ENCODE measurements around the gene PET100. TPM values are rescaled to one million over a fixed set of nuclear protein-coding genes. Genes with fewer than 3 reads are reported as not detected.

The PET100 gene
- total RNA-seq, 1 experiment from 2014 or later: 27.7 TPM

GRCh38 chr19:7646426-7646700, 16.8 kb downstream of the PET100 start:
- peaks cover 4% of the 10 kb centered on the region; the same call in 1 of the 2 replicates for H3K27me3 ChIP-seq (ENCODE audit: control insufficient read depth, insufficient read depth, low read length)
- no peak for DNase-seq
- no peaks in the 10 kb centered on the region; the same call in 1 of the 2 replicates for H3K36me3 ChIP-seq (replicated peaks; ENCODE audit: control insufficient read depth, insufficient read depth, low read length)
- H3K4me3 ChIP-seq (ENCODE audit: insufficient read depth, low read depth, low read length): no peak overlapping the region

- Histone ChIP-seq H3K27me3 (ENCODE audit: control insufficient read depth, insufficient read depth, low read length) (peaks cover 4% of the 10 kb centered on the region; the same call in 1 of the 2 replicates), H3K36me3 (replicated peaks; ENCODE audit: control insufficient read depth, insufficient read depth, low read length) (no peaks in the 10 kb centered on the region; the same call in 1 of the 2 replicates), H3K4me3 (ENCODE audit: insufficient read depth, low read depth, low read length) (no peak overlapping the region)
- DNase-seq: no peak
Measured at GRCh38 chr19:7647156-7647555, 17.6 kb downstream of the PET100 start.

GRCh38 chr19:7648265-7649014, 18.8 kb downstream of the PET100 start:
- H3K4me3 ChIP-seq (ENCODE audit: insufficient read depth, low read depth, low read length): no peak overlapping the region
- H3K27me3 ChIP-seq (ENCODE audit: control insufficient read depth, insufficient read depth, low read length): peaks cover 9% of the 10 kb centered on the region
- no peaks in the 10 kb centered on the region; the same call in 1 of the 2 replicates for H3K36me3 ChIP-seq (replicated peaks; ENCODE audit: control insufficient read depth, insufficient read depth, low read length)
- peak; percentile 16 for DNase-seq

- peak; percentile 36 for DNase-seq
- H3K27me3 ChIP-seq (ENCODE audit: control insufficient read depth, insufficient read depth, low read length): peaks cover 9% of the 10 kb centered on the region
- H3K4me3 ChIP-seq (ENCODE audit: insufficient read depth, low read depth, low read length): no peak overlapping the region
- H3K36me3 ChIP-seq (replicated peaks; ENCODE audit: control insufficient read depth, insufficient read depth, low read length): no peaks in the 10 kb centered on the region
Measured at GRCh38 chr19:7650148-7650547, 20.6 kb downstream of the PET100 start.

GRCh38 chr19:7652061-7652641, 22.6 kb downstream of the PET100 start:
- Histone ChIP-seq H3K27me3 (ENCODE audit: control insufficient read depth, insufficient read depth, low read length) (peaks cover 9% of the 10 kb centered on the region), H3K36me3 (replicated peaks; ENCODE audit: control insufficient read depth, insufficient read depth, low read length) (no peaks in the 10 kb centered on the region), H3K4me3 (ENCODE audit: insufficient read depth, low read depth, low read length) (peak overlapping the region; percentile 16)
- DNase-seq: peak; percentile 96

GRCh38 chr19:7654401-7654800, 24.8 kb downstream of the PET100 start:
- H3K4me3 ChIP-seq (ENCODE audit: insufficient read depth, low read depth, low read length): no peak overlapping the region
- H3K27me3 ChIP-seq (ENCODE audit: control insufficient read depth, insufficient read depth, low read length): peaks cover 9% of the 10 kb centered on the region
- DNase-seq: no peak
- H3K36me3 ChIP-seq (replicated peaks; ENCODE audit: control insufficient read depth, insufficient read depth, low read length): no peaks in the 10 kb centered on the region

- DNase-seq: no peak
- no peaks in the 10 kb centered on the region for H3K36me3 ChIP-seq (replicated peaks; ENCODE audit: control insufficient read depth, insufficient read depth, low read length)
- H3K27me3 ChIP-seq (ENCODE audit: control insufficient read depth, insufficient read depth, low read length): peaks cover 9% of the 10 kb centered on the region
- H3K4me3 ChIP-seq (ENCODE audit: insufficient read depth, low read depth, low read length): no peak overlapping the region
Measured at GRCh38 chr19:7655581-7655980, 26.0 kb downstream of the PET100 start.

GRCh38 chr19:7657131-7657751, 27.6 kb downstream of the PET100 start:
- Histone ChIP-seq H3K4me3 (ENCODE audit: insufficient read depth, low read depth, low read length) (no peak overlapping the region), H3K27me3 (ENCODE audit: control insufficient read depth, insufficient read depth, low read length) (peaks cover 5% of the 10 kb centered on the region), H3K36me3 (replicated peaks; ENCODE audit: control insufficient read depth, insufficient read depth, low read length) (no peaks in the 10 kb centered on the region)
- DNase-seq: peak; percentile 41

GRCh38 chr19:7658219-7658686, 28.7 kb downstream of the PET100 start:
- no peaks in the 10 kb centered on the region; the same call in 1 of the 2 replicates for H3K27me3 ChIP-seq (ENCODE audit: control insufficient read depth, insufficient read depth, low read length)
- H3K4me3 ChIP-seq (ENCODE audit: insufficient read depth, low read depth, low read length): no peak overlapping the region
- H3K36me3 ChIP-seq (replicated peaks; ENCODE audit: control insufficient read depth, insufficient read depth, low read length): no peaks in the 10 kb centered on the region
- DNase-seq: peak; percentile 75

GRCh38 chr19:7661744-7662538, 32.3 kb downstream of the PET100 start:
- Histone ChIP-seq H3K4me3 (ENCODE audit: insufficient read depth, low read depth, low read length) (no peak overlapping the region), H3K36me3 (replicated peaks; ENCODE audit: control insufficient read depth, insufficient read depth, low read length) (no peaks in the 10 kb centered on the region), H3K27me3 (ENCODE audit: control insufficient read depth, insufficient read depth, low read length) (no peaks in the 10 kb centered on the region; the same call in 1 of the 2 replicates)
- DNase-seq: peak; percentile 23

GRCh38 chr19:7662657-7663056, 33.1 kb downstream of the PET100 start:
- no peaks in the 10 kb centered on the region; the same call in 1 of the 2 replicates for H3K27me3 ChIP-seq (ENCODE audit: control insufficient read depth, insufficient read depth, low read length)
- H3K36me3 ChIP-seq (replicated peaks; ENCODE audit: control insufficient read depth, insufficient read depth, low read length): no peaks in the 10 kb centered on the region
- H3K4me3 ChIP-seq (ENCODE audit: insufficient read depth, low read depth, low read length): no peak overlapping the region
- no peak for DNase-seq

- no peak overlapping the region for H3K4me3 ChIP-seq (ENCODE audit: insufficient read depth, low read depth, low read length)
- no peaks in the 10 kb centered on the region for H3K36me3 ChIP-seq (replicated peaks; ENCODE audit: control insufficient read depth, insufficient read depth, low read length)
- H3K27me3 ChIP-seq (ENCODE audit: control insufficient read depth, insufficient read depth, low read length): no peaks in the 10 kb centered on the region
- DNase-seq: no peak
Measured at GRCh38 chr19:7663706-7664105, 34.1 kb downstream of the PET100 start.

GRCh38 chr19:7665076-7665475, 35.5 kb downstream of the PET100 start:
- DNase-seq: no peak
- Histone ChIP-seq H3K4me3 (ENCODE audit: insufficient read depth, low read depth, low read length) (no peak overlapping the region), H3K36me3 (replicated peaks; ENCODE audit: control insufficient read depth, insufficient read depth, low read length) (no peaks in the 10 kb centered on the region), H3K27me3 (ENCODE audit: control insufficient read depth, insufficient read depth, low read length) (peaks cover 12% of the 10 kb centered on the region)

GRCh38 chr19:7668842-7669241, 39.2 kb downstream of the PET100 start, which contains the start of gene RETN:
RETN (plus strand) TSS chr19:7669049; CDS start chr19:7669327, 278 bp downstream.
- no peak for DNase-seq
- H3K27me3 ChIP-seq (ENCODE audit: control insufficient read depth, insufficient read depth, low read length): peaks cover 26% of the 10 kb centered on the region
- H3K4me3 ChIP-seq (ENCODE audit: insufficient read depth, low read depth, low read length): peak within 1 kb of the TSS; percentile 55; the same call in 1 of the 2 replicates
- no peaks in the 10 kb centered on the region for H3K36me3 ChIP-seq (replicated peaks; ENCODE audit: control insufficient read depth, insufficient read depth, low read length)

All from H7 (cell line).